ENCODE data around the gene ITGA7. TPM values are rescaled to one million over a fixed set of nuclear protein-coding genes. Genes with fewer than 3 reads are reported as not detected.

The ITGA7 gene
- total and polyA plus RNA-seq, 3 donors from 2014 or later: 26.4 to 43.3 (median 30.6) TPM

DNA sequence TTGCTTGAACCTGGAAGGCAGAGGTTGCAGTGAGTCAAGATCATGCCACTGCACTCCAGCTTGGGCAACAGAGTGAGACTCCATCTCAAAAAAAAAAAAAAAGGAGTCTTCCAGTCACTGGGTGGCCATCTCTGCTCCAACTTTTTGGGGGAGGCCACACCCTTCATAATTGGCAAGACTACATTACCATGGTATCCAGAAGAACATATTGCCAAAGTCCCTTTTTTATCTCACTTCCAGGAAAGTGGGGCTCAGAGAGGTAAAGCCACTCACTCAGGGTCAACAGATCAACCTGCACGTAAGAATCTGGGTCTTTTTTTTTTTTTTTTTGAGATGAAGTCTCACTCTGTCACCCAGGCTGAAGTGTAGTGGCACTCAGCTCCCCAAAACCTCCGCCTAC lies 26.2 kb upstream of the ITGA7 start:
- H3K9me3 ChIP-seq: no peaks in the 10 kb centered on the region
- no peaks in the 10 kb centered on the region for H3K36me3 ChIP-seq (ENCODE audit: low read depth, missing control alignments)
- 79 to 89% methylated on average over 2 of the region's 2 CpGs for WGBS, 2 donors
- intact Hi-C loops (cut with DNase I; ENCODE audit: low total_unique reads): loop anchor here (10.0 kb wide), 1 partner anchor 71 kb away; no protein-coding TSS in a partner anchor
- TF ChIP-seq, protein P1, sequence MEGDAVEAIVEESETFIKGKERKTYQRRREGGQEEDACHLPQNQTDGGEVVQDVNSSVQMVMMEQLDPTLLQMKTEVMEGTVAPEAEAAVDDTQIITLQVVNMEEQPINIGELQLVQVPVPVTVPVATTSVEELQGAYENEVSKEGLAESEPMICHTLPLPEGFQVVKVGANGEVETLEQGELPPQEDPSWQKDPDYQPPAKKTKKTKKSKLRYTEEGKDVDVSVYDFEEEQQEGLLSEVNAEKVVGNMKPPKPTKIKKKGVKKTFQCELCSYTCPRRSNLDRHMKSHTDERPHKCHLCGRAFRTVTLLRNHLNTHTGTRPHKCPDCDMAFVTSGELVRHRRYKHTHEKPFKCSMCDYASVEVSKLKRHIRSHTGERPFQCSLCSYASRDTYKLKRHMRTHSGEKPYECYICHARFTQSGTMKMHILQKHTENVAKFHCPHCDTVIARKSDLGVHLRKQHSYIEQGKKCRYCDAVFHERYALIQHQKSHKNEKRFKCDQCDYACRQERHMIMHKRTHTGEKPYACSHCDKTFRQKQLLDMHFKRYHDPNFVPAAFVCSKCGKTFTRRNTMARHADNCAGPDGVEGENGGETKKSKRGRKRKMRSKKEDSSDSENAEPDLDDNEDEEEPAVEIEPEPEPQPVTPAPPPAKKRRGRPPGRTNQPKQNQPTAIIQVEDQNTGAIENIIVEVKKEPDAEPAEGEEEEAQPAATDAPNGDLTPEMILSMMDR (IDR thresholded peaks at IDR 0.05): no peak
- no peak for TF ChIP-seq POLR2A (IDR thresholded peaks at IDR 0.05)
- H3K27ac ChIP-seq: no peak overlapping the region
- no peak overlapping the region for H3K4me3 ChIP-seq
- H3K4me1 ChIP-seq: peaks cover 25% of the 10 kb centered on the region
- no peaks in the 10 kb centered on the region for H3K27me3 ChIP-seq
- no peak for DNase-seq

DNA sequence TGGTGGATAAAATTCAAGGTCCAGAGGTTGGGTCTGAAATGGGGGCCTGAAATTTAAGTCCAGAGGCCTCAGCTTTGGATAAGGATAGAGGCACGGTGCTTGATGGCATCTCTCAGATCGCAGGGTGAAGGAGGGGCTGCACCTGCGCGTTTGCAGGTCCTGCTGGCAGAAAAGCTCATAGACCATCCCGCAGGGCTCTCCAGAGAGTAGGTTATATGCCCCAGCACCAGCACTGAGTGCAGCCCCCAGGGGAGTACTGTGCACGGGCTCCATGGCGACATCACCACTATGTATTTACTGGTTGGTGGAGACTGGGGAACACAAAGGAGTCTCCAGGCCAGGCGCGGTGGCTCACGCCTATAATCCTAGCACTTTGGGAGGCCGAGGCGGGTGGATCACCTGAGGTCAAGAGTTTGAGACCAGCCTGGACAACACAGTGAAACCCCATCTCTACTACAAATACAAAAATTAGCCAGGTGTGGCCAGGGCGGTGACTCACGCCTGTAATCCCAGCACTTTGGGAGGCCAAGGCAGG lies 25.4 kb upstream of the ITGA7 start:
- Histone ChIP-seq H3K27ac (no peak overlapping the region), H3K9me3 (no peaks in the 10 kb centered on the region), H3K27me3 (no peaks in the 10 kb centered on the region), H3K36me3 (ENCODE audit: low read depth, missing control alignments) (no peaks in the 10 kb centered on the region), H3K4me1 (peaks cover 23% of the 10 kb centered on the region), H3K4me3 (no peak overlapping the region)
- 87 to 91% methylated on average over 10 to 14 of the region's 14 CpGs for WGBS, 2 donors
- DNase-seq: no peak
- TF ChIP-seq, protein P1 (IDR thresholded peaks at IDR 0.05): no peak
- no peak for TF ChIP-seq POLR2A (IDR thresholded peaks at IDR 0.05)
- intact Hi-C loops (cut with DNase I; ENCODE audit: low total_unique reads): loop anchor here (10.0 kb wide), 1 partner anchor 72 kb away; no protein-coding TSS in a partner anchor

DNA sequence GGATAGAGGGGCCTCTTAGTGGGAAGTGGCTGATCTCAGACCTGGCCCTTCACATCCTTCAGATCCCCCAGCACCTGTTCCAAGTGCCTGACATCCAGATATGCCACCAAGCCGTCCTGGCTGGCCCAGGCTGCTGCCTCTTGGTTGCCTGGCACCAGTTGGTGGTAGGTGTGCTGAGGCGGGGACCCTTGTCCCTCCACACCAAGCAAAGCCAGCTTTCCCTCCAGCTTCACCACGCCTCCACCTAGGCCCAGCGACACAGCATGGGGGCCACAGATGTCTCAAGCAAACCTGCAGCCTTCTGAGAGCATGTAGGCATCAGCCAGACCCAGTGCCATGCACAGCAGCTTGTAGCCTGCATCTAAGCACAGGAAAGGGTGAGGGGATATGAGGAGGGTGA lies 24.6 kb upstream of the ITGA7 start:
- no peak for DNase-seq
- Histone ChIP-seq H3K36me3 (ENCODE audit: low read depth, missing control alignments) (no peaks in the 10 kb centered on the region), H3K9me3 (no peaks in the 10 kb centered on the region), H3K27me3 (no peaks in the 10 kb centered on the region), H3K4me1 (peaks cover 21% of the 10 kb centered on the region), H3K4me3 (no peak overlapping the region), H3K27ac (no peak overlapping the region)
- intact Hi-C loops (cut with DNase I; ENCODE audit: low total_unique reads): loop anchor here (10.0 kb wide), 1 partner anchor 73 kb away; no protein-coding TSS in a partner anchor
- no peak for TF ChIP-seq POLR2A (IDR thresholded peaks at IDR 0.05)
- TF ChIP-seq, protein P1 (IDR thresholded peaks at IDR 0.05): no peak
- WGBS, 2 donors: 88 to 91% methylated on average over 3 to 4 of the region's 4 CpGs

DNA sequence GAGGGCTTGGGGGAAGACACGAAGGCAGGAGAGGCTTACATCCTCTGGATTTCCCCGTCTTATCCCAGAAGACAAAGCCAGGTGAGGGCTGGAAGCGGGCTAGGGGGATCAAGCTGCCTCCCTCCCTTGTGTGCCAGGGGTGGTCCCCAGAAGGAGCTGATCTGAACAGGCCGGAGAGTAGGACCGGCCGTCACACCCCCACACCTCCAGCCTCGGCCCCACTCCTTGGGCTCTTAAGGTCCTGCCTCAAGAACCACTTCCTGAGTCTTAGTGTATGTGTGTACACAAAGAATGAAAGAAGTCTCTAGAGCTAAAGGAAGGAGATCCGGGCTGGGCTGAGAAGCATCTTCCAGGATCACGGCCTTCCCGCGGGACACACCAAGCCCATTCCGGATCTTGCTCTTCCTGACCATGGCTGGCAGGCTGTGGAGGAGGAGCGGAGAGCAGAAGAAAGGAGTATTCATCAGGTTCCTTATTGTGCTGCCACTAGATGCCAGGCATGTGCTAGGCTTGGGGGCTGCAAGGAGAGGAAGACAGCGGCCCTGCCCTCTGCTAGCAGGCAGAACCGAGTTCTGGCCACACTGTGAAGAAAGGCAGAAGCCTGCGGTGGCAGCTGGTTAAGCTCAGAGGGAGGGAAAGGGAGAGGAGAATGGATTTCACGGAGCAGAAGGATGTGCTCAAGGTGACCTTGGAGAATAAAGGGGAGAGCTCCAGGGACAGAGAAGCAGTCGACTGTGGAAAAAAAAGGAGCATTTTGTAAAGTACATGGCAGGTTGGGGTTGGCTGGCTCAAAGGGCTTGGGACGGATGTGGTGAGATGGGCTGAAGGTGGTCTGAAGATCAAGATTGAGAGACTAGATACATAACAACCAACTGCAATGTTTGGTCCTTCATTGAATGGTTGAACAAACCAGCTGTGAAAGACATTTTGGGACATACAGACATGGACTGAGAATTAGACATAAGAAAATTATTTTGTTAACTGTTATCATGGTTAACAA lies 22.4 kb upstream of the ITGA7 start:
- 1% methylated on average over 18 to 19 of the region's 19 CpGs for WGBS, 2 donors
- peak; percentile 38 for TF ChIP-seq POLR2A (IDR thresholded peaks at IDR 0.05)
- TF ChIP-seq, protein P1 (IDR thresholded peaks at IDR 0.05): no peak

More for the DNA sequence above, 22.4 kb upstream of the ITGA7 start:
- Histone ChIP-seq H3K27ac (peak overlapping the region; percentile 99 to 100), H3K27me3 (no peaks in the 10 kb centered on the region), H3K9me3 (no peaks in the 10 kb centered on the region), H3K4me1 (peaks cover 27% of the 10 kb centered on the region), H3K36me3 (ENCODE audit: low read depth, missing control alignments) (no peaks in the 10 kb centered on the region), H3K4me3 (peak overlapping the region; percentile 90 to 95)
- intact Hi-C loops (cut with DNase I; ENCODE audit: low total_unique reads): loop anchor here (10.0 kb wide), 1 partner anchor 75 kb away; no protein-coding TSS in a partner anchor
- DNase-seq: peak; percentile 79
